ENCODE data around the gene VAPA. TPM values are rescaled to one million over a fixed set of nuclear protein-coding genes. Genes with fewer than 3 reads are reported as not detected.

Gene VAPA
- total and polyA plus RNA-seq, 9 of the 15 experiments (the other 6 are each of a cell fraction or from before 2014, with no cell fraction given) = 219 to 902 (median 526) TPM

DNA sequence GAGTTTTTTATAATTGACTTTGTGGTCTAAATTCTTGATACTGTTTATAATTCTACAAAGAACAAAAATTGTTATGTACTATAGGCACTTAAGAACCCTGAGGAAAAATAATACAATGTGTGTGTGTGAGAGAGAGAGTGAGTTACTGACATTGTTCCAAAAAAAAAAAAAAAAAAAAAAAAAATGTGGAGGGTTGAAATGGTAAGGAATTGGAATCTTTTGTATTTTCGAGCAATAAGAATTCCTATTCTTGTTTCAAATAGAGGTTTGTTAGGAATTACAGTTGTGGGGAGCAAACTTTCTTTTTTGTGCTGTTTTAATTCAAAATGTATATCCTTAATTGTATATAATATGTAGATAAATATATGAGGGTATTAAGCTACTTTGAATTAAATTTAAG is 45.7 kb downstream of the VAPA start (continued):
- TF ChIP-seq RERE (CRISPR knock-in tag; IDR thresholded peaks at IDR 0.05; ENCODE audit: borderline replicate concordance) (no peak), CREB3 (tag; conservative IDR thresholded peaks at IDR 0.05; ENCODE audit: low read depth) (no peak), ZNF384 (IDR thresholded peaks at IDR 0.05; ENCODE audit: low read depth, low read length) (peak; percentile 38; the same call in 1 of the 2 replicates), ZNF408 (CRISPR knock-in tag; IDR thresholded peaks at IDR 0.05; ENCODE audit: low read depth) (no peak), DPF2 (IDR thresholded peaks at IDR 0.05) (no peak), MITF (IDR thresholded peaks at IDR 0.05) (no peak), ZNF436 (CRISPR knock-in tag; IDR thresholded peaks at IDR 0.05) (no peak), POLR2B (IDR thresholded peaks at IDR 0.05; ENCODE audit: low read depth, partially characterized antibody) (no peak), ZNF785 (CRISPR knock-in tag; IDR thresholded peaks at IDR 0.05) (no peak), TBP (optimal IDR thresholded peaks at IDR 0.05; ENCODE audit: low read depth, low read length) (no peak), ZNF699 (CRISPR knock-in tag; IDR thresholded peaks at IDR 0.05; ENCODE audit: insufficient replicate concordance) (no peak), HDAC3 (IDR thresholded peaks at IDR 0.05; ENCODE audit: borderline replicate concordance, partially characterized antibody) (no peak), HCFC1 (IDR thresholded peaks at IDR 0.05; ENCODE audit: low read depth, low read length) (no peak), NCOA6 (IDR thresholded peaks at IDR 0.05) (no peak), NCOA2 (IDR thresholded peaks at IDR 0.05; ENCODE audit: partially characterized antibody in 2 of 2) (no peak)
- TF ChIP-seq, protein P1, sequence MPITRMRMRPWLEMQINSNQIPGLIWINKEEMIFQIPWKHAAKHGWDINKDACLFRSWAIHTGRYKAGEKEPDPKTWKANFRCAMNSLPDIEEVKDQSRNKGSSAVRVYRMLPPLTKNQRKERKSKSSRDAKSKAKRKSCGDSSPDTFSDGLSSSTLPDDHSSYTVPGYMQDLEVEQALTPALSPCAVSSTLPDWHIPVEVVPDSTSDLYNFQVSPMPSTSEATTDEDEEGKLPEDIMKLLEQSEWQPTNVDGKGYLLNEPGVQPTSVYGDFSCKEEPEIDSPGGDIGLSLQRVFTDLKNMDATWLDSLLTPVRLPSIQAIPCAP (CRISPR knock-in tag; IDR thresholded peaks at IDR 0.05; ENCODE audit: borderline replicate concordance) = no peak
- TF ChIP-seq, protein P2, sequence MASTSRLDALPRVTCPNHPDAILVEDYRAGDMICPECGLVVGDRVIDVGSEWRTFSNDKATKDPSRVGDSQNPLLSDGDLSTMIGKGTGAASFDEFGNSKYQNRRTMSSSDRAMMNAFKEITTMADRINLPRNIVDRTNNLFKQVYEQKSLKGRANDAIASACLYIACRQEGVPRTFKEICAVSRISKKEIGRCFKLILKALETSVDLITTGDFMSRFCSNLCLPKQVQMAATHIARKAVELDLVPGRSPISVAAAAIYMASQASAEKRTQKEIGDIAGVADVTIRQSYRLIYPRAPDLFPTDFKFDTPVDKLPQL (IDR thresholded peaks at IDR 0.05; ENCODE audit: extremely low read depth, insufficient read length) = no peak
